HL-60 (cell line): ENCODE results near the gene EIPR1.

Source experiments
- DNase-seq, 2 experiments: peaks; one replicate each; pipeline ENCODE4 v3.0.0-alpha.2; 2010 to 2020; ENCODE audit warnings: low read depth in 1 of 2, low spot score in 1 of 2
- H3K27ac ChIP-seq: fragments of 250-450 bp; sonication (Bioruptor Pico); replicated peaks from 2 replicates; pipeline ENCODE4 v1.5.1; 2020; ENCODE audit warnings: mild to moderate bottlenecking, moderate library complexity
- H3K27me3 ChIP-seq: fragments of 250-450 bp; sonication (Bioruptor Pico); 2 replicates; pipeline ENCODE4 v1.5.1; 2021; ENCODE audit warnings: mild to moderate bottlenecking, moderate library complexity; ENCODE audit not compliant: insufficient read depth, poor library complexity, severe bottlenecking
- H3K4me3 ChIP-seq: replicated peaks from 2 replicates; pipeline ENCODE4 v1.5.1; 2011; ENCODE audit warnings: mild to moderate bottlenecking, control low read depth, low read length; ENCODE audit not compliant: insufficient read depth
- CTCF ChIP-seq: IDR thresholded peaks from one replicate; pipeline ENCODE4 v1.5.1; 2011; ENCODE audit warnings: low read length, control low read depth, inconsistent platforms; ENCODE audit not compliant: insufficient read depth
- GABPA ChIP-seq: IDR thresholded peaks from 2 replicates; pipeline ENCODE4 v1.6.1; 2012; ENCODE audit warnings: low read depth
- POLR2AphosphoS5 ChIP-seq: IDR thresholded peaks from 2 replicates; pipeline ENCODE4 v1.6.1; 2012; ENCODE audit warnings: low read depth
- REST ChIP-seq: IDR thresholded peaks from 2 replicates; pipeline ENCODE4 v1.6.1; 2012; ENCODE audit warnings: low read depth; ENCODE audit not compliant: insufficient replicate concordance
- SPI1 ChIP-seq: IDR thresholded peaks from 2 replicates; pipeline ENCODE4 v1.6.1; 2012; ENCODE audit warnings: low read depth, mild to moderate bottlenecking, borderline replicate concordance

Gene EIPR1

DNA sequence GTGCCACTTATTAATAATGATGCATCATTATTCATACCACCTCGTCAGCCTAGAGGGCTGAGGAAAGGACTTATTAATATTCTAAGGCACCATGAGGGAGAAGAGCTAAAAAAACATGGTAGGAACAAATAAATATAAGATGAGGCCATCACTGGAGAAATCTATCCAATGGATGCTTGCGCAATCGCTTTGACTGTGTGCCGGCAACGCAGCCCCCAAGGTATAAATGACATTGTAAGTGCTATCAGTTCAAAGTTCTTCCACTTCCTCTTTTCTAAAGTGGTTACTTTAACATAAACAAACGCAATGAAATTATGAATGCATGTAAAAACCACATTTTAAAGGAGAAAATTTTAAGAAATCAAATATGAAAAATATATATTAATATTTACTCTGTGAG lies 164.6 kb downstream of the EIPR1 start:
- no peak for DNase-seq
- Histone ChIP-seq H3K27me3 (no peaks in the 10 kb centered on the region), H3K4me3 (no peak overlapping the region), H3K27ac (no peak overlapping the region)
- TF ChIP-seq REST (no peak), POLR2AphosphoS5 (no peak), SPI1 (no peak), GABPA (no peak), CTCF (no peak)

GRCh38 chr2:3212061-3212362 lies 165.6 kb downstream of the EIPR1 start:
- no peak overlapping the region for H3K27ac ChIP-seq
- no peak for DNase-seq
- H3K4me3 ChIP-seq: no peak overlapping the region
- no peaks in the 10 kb centered on the region for H3K27me3 ChIP-seq
- TF ChIP-seq GABPA (no peak), SPI1 (no peak), CTCF (no peak)

DNA sequence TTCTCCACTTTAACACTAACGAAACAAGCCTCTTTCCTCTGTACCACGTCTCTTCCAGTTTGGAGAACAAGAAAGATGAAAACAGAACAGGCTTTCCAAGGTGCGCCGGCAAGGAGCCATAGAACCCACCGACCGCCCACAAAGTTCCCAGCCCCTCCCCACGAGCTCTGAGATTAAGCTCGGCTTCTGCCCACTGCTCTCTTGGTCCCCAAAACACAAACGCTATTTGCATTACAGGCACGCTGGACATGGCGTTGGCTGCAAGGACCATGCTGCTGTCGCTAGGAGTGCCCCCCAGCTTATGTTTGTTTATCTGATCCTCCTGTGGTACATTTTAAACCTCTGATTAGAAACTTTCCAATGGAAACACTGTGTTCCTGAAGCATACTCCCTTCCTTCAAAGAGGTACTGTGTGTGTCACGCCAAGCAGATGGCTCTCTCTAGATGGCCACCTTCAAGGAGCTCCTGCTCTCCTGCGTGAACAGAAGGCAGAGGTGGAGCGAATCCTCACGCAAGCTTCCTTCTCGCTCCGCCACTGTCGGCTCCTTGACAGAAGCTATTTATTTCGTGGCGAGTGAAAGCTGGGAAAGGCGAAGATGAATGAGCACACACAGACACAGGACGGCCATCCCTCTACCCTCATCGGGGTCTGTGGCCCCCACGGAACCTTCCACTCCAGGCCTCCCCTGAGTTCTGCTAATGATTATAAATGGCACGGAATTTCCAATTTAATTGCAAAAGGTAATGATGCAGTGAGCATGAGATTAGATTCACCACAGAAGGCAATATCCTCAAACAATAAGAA lies 166.2 kb downstream of the EIPR1 start:
- TF ChIP-seq GABPA (no peak), POLR2AphosphoS5 (no peak), REST (no peak), SPI1 (no peak), CTCF (no peak)
- no peak overlapping the region for H3K27ac ChIP-seq
- no peaks in the 10 kb centered on the region for H3K27me3 ChIP-seq
- no peak overlapping the region for H3K4me3 ChIP-seq
- no peak for DNase-seq

DNA sequence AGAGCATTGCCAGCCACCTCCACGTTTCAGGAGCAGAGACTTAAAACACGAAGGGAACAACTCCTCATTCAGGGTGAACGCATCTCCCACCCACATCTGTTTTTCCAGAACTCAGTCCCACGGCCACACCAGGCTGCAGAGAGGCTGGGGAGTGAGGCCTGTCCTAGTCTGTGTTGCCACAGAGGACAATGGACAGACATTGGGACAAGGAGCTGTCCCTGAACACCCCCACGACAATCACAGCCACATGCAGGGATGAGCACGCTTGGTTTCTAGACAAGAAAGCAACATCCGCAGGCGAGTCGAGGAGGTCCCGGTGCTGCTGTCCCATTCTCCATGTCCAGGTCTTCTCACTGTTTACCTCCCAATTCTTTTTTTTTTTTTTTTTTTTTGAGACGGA lies 167.4 kb downstream of the EIPR1 start:
- no peaks in the 10 kb centered on the region for H3K27me3 ChIP-seq
- no peak overlapping the region for H3K4me3 ChIP-seq
- DNase-seq: no peak
- no peak overlapping the region for H3K27ac ChIP-seq
- TF ChIP-seq SPI1 (no peak), GABPA (no peak), POLR2AphosphoS5 (no peak), CTCF (no peak), REST (no peak)
